OCI-LY7 (cell line): ENCODE results near the gene ASB18. TPM values are rescaled to one million over a fixed set of nuclear protein-coding genes. Genes with fewer than 3 reads are reported as not detected.

ENCODE experiments used
- BruUV-seq: library from RNA; stranded (reverse); fragments of 400-500 nt; replicated peaks from 2 replicates; lab custom pipeline; 2021; lab: Mats Ljungman, UMichigan
- CTCF ChIA-PET: fragments of 300-600 bp; sonication (Branson Sonifier 250); formaldehyde crosslinking; loops from one replicate; lab custom pipeline; 2022; ENCODE audit warnings: antibody characterized with exemption; ENCODE audit not compliant: unreplicated experiment; lab: Charles Lee
- POLR2A ChIA-PET: fragments of 300-600 bp; sonication (Branson Sonifier 250); formaldehyde crosslinking; loops from one replicate; lab custom pipeline; 2022; ENCODE audit warnings: antibody characterized with exemption; lab: Charles Lee
- DNase-seq: peaks from one replicate; pipeline ENCODE4 v3.0.0-alpha.2; 2015; ENCODE audit warnings: low spot score
- H2AFZ ChIP-seq: fragments of 200-600 bp; sonication (generic), shearing (Covaris generic); 2 replicates; pipeline ENCODE4 v1.6.1; 2014; ENCODE audit warnings: mild to moderate bottlenecking, antibody characterized with exemption, low read length, moderate library complexity
- H3K27ac ChIP-seq: fragments of 200-600 bp; sonication (generic); 2 replicates; pipeline ENCODE4 v1.5.1; 2014; ENCODE audit warnings: mixed run types, low read depth, mild to moderate bottlenecking, moderate library complexity, low read length, inconsistent platforms; ENCODE audit not compliant: poor library complexity, severe bottlenecking
- H3K36me3 ChIP-seq: fragments of 200-600 bp; sonication (generic); 2 replicates; pipeline ENCODE4 v1.6.1; 2014; ENCODE audit warnings: mild to moderate bottlenecking, antibody characterized with exemption, low read length, moderate library complexity, mixed read lengths; ENCODE audit not compliant: insufficient read depth
- H3K4me1 ChIP-seq: fragments of 200-600 bp; sonication (generic); 2 replicates; pipeline ENCODE4 v1.5.1; 2014; ENCODE audit warnings: mild to moderate bottlenecking, low read length; ENCODE audit not compliant: insufficient read depth, poor library complexity, severe bottlenecking
- H3K4me2 ChIP-seq: fragments of 200-600 bp; sonication (generic); 2 replicates; pipeline ENCODE4 v1.6.1; 2014; ENCODE audit warnings: mild to moderate bottlenecking, low read length
- H3K4me3 ChIP-seq: fragments of 200-600 bp; sonication (generic); 2 replicates; pipeline ENCODE4 v1.5.1; 2014; ENCODE audit warnings: mild to moderate bottlenecking, low read depth, low read length; ENCODE audit not compliant: poor library complexity, severe bottlenecking
- H3K79me2 ChIP-seq: fragments of 200-600 bp; sonication (generic); 2 replicates; pipeline ENCODE4 v1.6.1; 2016; ENCODE audit warnings: low read depth, mild to moderate bottlenecking, low read length, moderate library complexity, mixed read lengths; ENCODE audit not compliant: insufficient read depth
- H3K9me2 ChIP-seq: fragments of 200-600 bp; sonication (generic); 2 replicates; pipeline ENCODE4 v1.6.1; 2016; ENCODE audit warnings: mild to moderate bottlenecking, low read length, mixed read lengths; ENCODE audit not compliant: insufficient read depth
- H3K9me3 ChIP-seq: fragments of 200-600 bp; sonication (generic); 2 replicates; pipeline ENCODE4 v1.6.1; 2014; ENCODE audit warnings: mild to moderate bottlenecking, mixed run types, low read length, mixed read lengths
- H4K20me1 ChIP-seq: fragments of 200-600 bp; sonication (generic); 2 replicates; pipeline ENCODE4 v1.6.1; 2014; ENCODE audit warnings: mild to moderate bottlenecking, antibody characterized with exemption, low read length, moderate library complexity, mixed read lengths; ENCODE audit not compliant: insufficient read depth
- EZH2phosphoT487 ChIP-seq: fragments of 200-600 bp; sonication (generic); IDR thresholded peaks from 2 replicates; pipeline ENCODE4 v1.6.1; 2018; ENCODE audit warnings: low read depth, borderline replicate concordance, mild to moderate bottlenecking, mixed run types, antibody characterized with exemption, low read length, moderate library complexity, mixed read lengths
- intact Hi-C: fragments of 100-400 bp; cut with micrococcal nuclease; formaldehyde crosslinking; loops from one replicate; pipeline ENCODE4 v1.10.0; 2022; ENCODE audit not compliant: unreplicated experiment
- total RNA-seq, 2 experiments: library from RNA; depleted of rRNA in 1 of 2; stranded (reverse); fragments of >200 nt in 1 of 2; shearing (Covaris generic) in 1 of 2; gene quantifications; 2 replicates each; pipeline ENCODE4 v1.2.3, GENCODE V29; 2014 to 2022
- TF ChIP-seq, protein P1 (sequence below): fragments of 200-600 bp; sonication (generic); conservative IDR thresholded peaks from 2 replicates; pipeline ENCODE4 v1.5.1; 2014; ENCODE audit warnings: mild to moderate bottlenecking, antibody characterized with exemption, low read length, moderate library complexity, mixed read lengths

The ASB18 gene
- total RNA-seq, 2 experiments from 2014 or later, result not detected

DNA sequence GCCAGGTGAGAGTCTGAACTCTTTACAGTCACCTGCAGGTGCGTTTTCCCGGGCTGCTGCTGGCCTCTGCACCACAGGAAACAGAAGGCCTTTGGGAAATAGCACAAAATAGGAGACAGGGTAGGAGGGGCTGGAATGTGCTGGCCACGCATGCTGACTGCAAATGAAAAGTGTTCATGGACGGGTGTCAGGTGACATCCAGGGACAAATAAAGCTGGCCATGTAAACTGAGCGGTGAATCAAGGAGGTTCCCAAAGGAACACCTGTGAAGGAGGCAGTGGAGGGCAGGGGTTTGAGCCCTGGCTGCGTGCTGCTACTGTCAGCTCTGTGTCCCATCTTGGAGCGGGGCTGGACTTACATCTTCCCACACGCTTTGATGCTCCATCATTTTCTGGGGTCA lies 53.7 kb downstream of the ASB18 start:
- CTCF ChIA-PET, result no interaction called here
- no peak overlapping the region for H3K4me3 ChIP-seq
- intact Hi-C loops, result no loop called here
- TF ChIP-seq, protein P1, sequence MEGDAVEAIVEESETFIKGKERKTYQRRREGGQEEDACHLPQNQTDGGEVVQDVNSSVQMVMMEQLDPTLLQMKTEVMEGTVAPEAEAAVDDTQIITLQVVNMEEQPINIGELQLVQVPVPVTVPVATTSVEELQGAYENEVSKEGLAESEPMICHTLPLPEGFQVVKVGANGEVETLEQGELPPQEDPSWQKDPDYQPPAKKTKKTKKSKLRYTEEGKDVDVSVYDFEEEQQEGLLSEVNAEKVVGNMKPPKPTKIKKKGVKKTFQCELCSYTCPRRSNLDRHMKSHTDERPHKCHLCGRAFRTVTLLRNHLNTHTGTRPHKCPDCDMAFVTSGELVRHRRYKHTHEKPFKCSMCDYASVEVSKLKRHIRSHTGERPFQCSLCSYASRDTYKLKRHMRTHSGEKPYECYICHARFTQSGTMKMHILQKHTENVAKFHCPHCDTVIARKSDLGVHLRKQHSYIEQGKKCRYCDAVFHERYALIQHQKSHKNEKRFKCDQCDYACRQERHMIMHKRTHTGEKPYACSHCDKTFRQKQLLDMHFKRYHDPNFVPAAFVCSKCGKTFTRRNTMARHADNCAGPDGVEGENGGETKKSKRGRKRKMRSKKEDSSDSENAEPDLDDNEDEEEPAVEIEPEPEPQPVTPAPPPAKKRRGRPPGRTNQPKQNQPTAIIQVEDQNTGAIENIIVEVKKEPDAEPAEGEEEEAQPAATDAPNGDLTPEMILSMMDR, result no peak
- TF ChIP-seq EZH2phosphoT487, result no peak
- H3K4me2 ChIP-seq, result no peak overlapping the region
- H2AFZ ChIP-seq, result no peak overlapping the region
- no peak for DNase-seq
- H3K36me3 ChIP-seq, result no peaks in the 10 kb centered on the region
- no peaks in the 10 kb centered on the region for H4K20me1 ChIP-seq
- H3K9me2 ChIP-seq, result no peaks in the 10 kb centered on the region
- no peak overlapping the region for H3K27ac ChIP-seq
- no peaks in the 10 kb centered on the region for H3K9me3 ChIP-seq
- no TSS peak for BruUV-seq
- POLR2A ChIA-PET, result no interaction called here
- H3K79me2 ChIP-seq, result no peaks in the 10 kb centered on the region
- H3K4me1 ChIP-seq, result no peaks in the 10 kb centered on the region

DNA sequence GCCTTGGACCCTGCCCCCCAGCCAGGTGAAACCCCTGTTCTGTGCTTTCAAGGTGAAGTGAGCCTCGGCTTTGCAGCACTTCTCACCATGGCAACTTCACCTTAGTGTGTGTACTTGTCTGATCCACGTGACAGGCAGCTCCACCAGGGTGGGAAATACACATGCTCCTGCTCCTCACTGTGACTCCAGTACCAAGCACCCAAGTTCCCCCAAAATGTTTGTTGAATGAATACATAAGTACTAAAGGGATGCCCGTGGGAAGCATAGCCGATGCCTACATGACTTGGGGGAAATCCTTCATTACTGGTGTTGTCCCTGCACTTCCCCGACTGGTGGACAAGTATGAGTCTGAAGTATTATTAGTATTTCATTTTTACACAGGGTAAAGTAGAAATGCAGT lies 54.2 kb downstream of the ASB18 start:
- intact Hi-C loops, result no loop called here
- Histone ChIP-seq H3K79me2 (no peaks in the 10 kb centered on the region), H3K36me3 (no peaks in the 10 kb centered on the region), H2AFZ (no peak overlapping the region), H3K9me3 (no peaks in the 10 kb centered on the region), H3K4me2 (no peak overlapping the region), H4K20me1 (no peaks in the 10 kb centered on the region), H3K4me3 (no peak overlapping the region), H3K9me2 (no peaks in the 10 kb centered on the region), H3K4me1 (no peaks in the 10 kb centered on the region), H3K27ac (no peak overlapping the region)
- no peak for DNase-seq
- POLR2A ChIA-PET, result no interaction called here
- CTCF ChIA-PET, result no interaction called here
- TF ChIP-seq, protein P1, result no peak
- TF ChIP-seq EZH2phosphoT487, result no peak
- BruUV-seq, result no TSS peak

DNA sequence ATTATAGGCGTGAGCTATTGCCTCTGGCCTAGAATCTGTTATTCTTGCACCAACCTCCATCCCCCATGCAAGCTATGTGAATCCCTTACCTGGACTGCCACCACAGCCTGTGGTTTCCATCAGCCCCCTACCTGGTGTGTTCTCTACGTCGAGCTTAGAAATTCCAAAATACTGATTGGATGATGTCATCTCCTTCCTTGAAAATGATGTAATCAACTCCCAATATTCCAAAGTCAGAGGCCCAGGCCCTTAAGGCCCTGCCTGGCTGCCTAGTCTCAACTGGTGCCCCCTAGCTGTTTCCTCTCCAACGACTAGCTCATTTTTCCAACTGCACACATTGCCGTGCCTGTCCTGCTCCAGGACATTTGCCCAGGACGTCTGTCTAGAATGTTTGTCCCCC lies 54.7 kb downstream of the ASB18 start:
- CTCF ChIA-PET, result no interaction called here
- TF ChIP-seq, protein P1, result no peak
- TF ChIP-seq EZH2phosphoT487, result no peak
- no peak for DNase-seq

More for the DNA sequence above, 54.7 kb downstream of the ASB18 start:
- no peak overlapping the region for H2AFZ ChIP-seq
- intact Hi-C loops, result no loop called here
- H3K36me3 ChIP-seq, result no peaks in the 10 kb centered on the region
- BruUV-seq, result no TSS peak
- no peaks in the 10 kb centered on the region for H3K9me2 ChIP-seq
- H3K9me3 ChIP-seq, result no peaks in the 10 kb centered on the region
- H3K4me1 ChIP-seq, result no peaks in the 10 kb centered on the region
- no peak overlapping the region for H3K27ac ChIP-seq
- no peak overlapping the region for H3K4me3 ChIP-seq
- H4K20me1 ChIP-seq, result no peaks in the 10 kb centered on the region
- POLR2A ChIA-PET, result no interaction called here
- no peak overlapping the region for H3K4me2 ChIP-seq
- H3K79me2 ChIP-seq, result no peaks in the 10 kb centered on the region
